A172 (cell line): ENCODE results near the gene MED29. TPM values are rescaled to one million over a fixed set of nuclear protein-coding genes. Genes with fewer than 3 reads are reported as not detected.
A peak's percentile ranks its signal among the peaks of the same experiment; 100 is the strongest.

ENCODE experiments used
- DNase-seq: peaks from one replicate; pipeline ENCODE4 v3.0.0-alpha.2; 2015; ENCODE audit warnings: low spot score
- total RNA-seq: library from RNA; depleted of rRNA; stranded (reverse); fragments of >200 nt; shearing (Covaris generic); gene quantifications from 2 replicates; pipeline ENCODE4 v1.2.3, GENCODE V29; 2014

MED29 gene
- total RNA-seq, 1 experiment from 2014 or later = 20.9 TPM

DNA sequence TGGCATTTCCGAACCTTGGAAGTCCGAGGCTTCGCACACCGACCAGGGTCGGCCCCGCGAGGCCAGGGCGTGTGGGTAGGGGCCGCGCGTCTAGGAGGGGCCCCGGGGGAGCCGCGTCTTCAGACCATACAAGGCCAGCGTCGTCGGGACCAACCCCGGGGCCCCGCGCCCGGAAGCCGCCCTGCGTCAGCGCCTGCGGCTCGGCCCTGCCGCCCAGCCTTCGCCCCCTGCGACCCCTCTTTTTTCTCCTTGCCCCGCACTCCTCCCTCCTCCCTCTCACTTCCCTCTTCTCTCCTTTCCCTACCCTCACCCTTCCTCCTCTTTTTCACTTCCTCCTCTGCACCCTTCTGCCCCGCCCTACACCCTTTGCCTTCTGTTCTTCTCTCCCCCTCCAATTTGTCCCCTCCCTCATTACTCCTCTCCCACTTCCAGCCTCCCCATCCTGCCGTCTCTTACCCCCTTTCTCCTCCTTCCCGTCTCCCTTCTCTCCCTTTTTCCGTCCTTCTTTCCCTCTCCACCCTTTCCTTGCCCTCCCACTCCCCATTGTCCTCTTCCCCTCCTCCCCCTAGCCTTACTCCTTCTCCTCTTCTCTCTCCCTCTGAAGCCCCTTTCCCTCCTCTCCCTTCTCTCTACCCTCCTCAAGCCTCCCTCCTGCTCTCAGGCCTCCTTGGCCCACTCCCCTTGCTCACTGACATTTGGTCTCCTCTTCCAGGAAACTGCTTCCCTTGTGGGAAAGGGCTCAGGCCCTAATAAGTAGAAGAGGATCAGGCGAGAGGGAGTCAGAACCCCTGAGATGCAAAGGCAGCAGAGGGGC, 19.0 kb downstream of the MED29 start:
- DNase-seq = no peak

DNA sequence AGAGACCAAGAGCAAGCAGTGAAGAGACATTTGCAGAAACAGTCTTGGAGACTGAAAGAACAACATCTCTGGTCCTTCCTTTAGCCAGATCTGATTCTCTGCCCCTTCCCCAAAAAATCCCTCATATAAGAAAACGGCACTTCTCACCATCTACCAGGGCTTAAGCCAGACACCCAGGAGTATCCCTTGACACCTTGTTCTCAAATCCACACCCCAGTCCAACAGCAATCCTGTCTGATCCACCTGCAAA, 19.6 kb downstream of the MED29 start:
- DNase-seq = no peak

DNA sequence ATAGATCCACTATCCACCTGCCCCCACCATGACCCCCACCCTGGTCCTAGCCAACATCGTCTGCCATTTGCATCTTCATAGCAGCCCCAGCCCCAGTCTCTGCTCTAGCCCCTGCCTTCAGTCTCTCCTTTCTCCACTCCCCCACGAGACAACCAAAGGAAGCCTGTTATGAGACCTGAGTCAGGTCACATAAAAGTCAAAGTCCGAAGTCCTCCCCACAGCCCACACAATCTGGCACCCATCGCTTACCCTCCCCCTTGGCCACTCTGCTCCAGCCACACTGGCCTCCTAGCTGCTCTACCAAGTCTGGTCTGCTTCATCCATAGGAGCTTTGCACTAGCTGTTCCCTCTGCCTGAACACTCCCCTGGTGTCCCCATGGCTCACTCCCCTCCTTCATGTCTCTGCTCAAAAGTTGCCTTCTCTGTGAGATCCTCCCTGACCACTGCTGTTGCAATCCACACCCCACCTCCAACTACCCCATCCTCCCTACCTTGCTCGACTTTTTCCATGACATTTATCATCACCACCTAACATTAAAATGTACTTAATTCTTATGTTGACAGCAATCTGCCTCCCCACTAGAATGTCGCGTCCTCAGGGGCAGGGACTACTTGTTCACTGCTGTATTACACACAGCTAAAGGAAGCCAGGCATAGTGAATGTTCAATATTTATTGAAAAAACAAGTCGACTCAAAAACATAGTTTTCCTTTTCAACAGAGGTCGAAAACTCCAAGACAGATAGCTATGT, 20.1 kb downstream of the MED29 start:
- DNase-seq = no peak

DNA sequence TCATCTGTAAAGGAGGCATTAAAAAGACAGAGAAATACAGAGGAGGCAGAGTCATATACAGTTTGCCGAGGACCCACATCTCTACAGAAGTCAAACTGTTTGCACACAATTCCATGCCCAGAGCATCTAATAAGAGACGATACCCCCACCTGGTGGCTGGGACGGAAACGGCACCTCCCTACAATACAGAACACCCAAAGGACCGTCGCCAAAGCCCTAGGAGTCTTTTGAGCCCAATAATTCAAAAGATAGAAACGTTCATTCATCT, 20.6 kb downstream of the MED29 start:
- peak; percentile 93 for DNase-seq

DNA sequence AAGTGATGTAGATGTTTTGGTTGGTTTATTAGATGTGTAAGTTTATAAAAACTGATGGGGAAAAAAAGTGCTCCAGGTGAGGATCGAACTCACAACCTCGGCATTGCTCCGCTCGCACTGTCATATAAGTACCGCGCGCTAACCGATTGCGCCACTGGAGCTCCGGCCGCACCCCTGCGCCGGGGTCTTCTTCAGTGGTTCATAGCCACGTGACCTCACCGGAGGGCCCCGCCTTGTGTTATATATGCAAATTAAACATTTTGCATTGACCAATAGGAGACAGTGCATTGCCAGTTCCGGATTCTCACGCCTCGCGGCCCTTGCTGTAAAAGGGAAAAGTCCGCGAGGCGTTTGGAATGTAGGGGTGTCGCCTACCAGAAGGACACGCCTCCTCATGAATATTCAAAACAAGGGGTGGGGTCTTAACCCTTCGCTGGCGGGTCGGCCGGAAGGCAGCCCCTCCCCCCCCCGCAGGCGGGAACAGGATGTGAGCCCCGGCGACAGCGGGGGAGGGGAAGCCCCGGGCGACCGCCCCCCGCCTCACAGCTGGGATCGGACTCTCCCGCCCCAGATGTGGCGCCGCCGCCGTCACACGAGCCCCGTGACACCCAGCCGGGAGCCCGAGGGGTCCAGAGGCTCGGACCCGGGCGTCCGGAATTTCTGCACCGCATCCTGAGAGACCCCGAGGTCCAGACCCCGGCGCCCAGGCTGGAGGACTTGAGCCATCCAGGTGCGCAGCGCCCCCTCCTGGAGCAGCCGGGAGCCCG, 21.1 kb downstream of the MED29 start, which contains the start of gene PLEKHG2:
Gene PLEKHG2 (plus strand): TSS at position 570 of the 767 bp plus-strand sequence. CDS start 1,418 bp downstream, outside the sequence.
- peak; percentile 99 for DNase-seq

DNA sequence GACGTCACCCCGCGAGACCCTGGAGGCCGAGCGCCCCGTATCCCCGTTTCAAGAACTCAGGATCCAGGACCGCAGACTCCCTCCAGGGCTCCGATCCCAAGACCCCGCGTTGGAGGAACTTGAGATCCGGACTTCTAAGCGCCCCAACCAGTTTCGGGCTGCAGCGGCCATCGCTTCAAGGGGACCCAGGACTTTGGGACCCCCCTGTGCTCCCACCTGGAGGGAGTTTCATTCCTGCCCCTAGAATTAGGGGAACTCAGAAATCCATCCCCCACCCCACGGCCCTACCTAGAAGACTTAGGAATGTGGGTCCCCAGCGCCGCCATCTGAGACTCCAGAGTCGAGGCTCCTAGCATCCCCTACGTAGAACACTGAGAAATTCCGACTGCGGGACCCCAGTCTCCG, 21.7 kb downstream of the MED29 start:
- no peak for DNase-seq

DNA sequence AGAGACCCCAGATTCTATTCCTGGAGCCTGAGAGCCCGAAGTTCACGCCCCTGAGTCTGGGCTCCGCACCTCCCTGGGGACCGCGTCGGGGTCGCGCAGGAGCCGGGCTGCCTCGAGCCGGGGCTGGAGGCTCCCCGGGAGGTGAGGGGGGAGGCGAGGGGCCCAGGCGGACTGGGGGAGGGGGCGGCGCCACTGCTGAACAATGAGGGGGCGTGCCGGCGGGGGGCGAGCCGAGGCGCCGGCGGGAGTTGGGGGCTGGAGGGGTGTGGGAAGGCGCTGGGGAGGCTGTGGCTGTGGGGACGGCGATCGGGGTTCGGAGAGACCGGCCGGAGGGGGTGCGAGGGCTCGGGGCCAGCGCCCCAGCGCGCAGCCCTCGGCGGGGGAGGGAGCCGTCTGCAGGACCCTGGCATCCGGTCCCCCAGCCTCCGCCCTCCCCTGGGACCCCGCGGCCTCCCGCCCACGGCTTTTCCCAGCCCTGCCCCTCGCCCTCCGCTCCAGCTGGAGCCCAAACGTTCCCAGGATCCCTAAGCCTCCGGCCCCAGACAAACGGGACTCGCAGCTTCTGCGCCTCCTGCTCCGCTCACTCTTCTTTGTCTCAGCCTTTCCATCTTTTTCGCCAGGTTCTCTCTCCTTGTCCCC, 22.2 kb downstream of the MED29 start:
- DNase-seq = peak; percentile 31

DNA sequence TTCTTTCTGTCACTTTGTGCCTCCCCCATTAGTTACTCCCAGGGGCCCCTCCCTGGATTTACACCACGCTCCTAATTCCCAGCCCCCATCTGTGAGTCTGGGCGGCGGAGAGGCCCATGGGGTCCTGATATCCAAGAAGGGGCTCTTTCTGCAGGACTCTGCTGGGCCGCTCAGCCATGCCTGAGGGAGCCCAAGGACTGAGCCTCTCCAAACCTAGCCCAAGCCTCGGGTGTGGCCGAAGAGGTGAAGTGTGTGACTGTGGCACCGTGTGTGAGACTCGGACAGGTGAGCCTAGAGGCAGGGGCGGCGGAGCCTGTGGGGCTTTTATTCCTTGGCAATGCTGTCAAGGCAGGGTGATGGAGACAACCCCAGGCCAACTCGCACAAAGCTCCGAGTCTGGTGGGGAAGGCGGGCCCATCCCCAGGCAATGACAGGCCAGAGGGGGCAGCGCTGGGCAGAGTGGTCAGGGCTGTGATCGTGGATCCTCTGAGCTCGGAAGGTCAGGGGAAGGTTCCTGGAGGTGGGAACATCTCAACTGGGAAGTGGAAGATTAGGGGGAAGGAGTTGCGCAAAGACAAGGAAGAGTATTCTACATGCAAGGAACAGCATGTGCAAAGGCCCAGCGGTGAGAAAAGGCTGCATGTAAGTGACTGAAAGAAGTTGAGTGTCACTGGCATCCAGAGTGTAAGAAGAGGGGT, 22.9 kb downstream of the MED29 start:
- DNase-seq = peak; percentile 35

DNA sequence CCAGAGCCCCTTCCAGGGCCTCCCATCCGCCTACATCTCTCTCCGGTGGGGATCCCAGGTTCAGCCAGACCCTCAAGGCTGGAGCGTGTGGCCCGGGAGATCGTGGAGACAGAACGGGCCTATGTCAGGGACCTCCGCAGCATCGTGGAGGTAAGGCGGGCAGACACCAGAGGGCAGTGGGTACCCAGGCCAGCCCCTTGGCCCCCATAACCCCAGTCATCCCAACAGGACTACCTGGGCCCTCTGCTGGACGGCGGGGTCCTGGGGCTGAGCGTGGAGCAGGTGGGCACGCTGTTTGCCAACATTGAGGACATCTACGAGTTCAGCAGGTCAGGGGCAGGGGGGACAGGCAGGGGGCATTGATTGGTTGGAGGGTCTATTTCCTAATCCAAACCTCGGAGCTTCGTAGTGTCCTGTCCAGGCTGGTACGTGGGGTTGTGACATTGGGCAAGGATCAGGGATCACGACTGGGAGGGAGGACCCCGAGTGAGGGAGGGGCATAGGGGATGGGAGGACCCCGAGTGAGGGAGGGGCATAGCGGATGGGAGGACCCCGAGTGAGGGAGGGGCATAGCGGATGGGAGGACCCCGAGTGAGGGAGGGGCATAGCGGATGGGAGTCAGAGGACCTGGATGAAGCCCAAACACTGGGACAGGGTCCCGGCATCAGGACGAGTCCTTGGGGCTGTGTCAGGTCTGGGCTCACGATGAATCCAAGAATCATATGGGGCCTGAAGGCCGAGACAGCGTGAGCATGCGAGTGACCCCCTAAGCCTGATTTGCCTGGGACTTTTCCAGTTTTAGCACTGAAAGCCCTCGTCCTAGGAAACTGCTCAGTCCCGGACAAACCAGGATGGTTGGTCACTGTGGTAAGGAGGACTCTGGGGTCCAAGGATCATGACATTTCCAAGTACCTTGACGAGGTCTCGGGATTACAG, 24.2 kb downstream of the MED29 start:
- no peak for DNase-seq

DNA sequence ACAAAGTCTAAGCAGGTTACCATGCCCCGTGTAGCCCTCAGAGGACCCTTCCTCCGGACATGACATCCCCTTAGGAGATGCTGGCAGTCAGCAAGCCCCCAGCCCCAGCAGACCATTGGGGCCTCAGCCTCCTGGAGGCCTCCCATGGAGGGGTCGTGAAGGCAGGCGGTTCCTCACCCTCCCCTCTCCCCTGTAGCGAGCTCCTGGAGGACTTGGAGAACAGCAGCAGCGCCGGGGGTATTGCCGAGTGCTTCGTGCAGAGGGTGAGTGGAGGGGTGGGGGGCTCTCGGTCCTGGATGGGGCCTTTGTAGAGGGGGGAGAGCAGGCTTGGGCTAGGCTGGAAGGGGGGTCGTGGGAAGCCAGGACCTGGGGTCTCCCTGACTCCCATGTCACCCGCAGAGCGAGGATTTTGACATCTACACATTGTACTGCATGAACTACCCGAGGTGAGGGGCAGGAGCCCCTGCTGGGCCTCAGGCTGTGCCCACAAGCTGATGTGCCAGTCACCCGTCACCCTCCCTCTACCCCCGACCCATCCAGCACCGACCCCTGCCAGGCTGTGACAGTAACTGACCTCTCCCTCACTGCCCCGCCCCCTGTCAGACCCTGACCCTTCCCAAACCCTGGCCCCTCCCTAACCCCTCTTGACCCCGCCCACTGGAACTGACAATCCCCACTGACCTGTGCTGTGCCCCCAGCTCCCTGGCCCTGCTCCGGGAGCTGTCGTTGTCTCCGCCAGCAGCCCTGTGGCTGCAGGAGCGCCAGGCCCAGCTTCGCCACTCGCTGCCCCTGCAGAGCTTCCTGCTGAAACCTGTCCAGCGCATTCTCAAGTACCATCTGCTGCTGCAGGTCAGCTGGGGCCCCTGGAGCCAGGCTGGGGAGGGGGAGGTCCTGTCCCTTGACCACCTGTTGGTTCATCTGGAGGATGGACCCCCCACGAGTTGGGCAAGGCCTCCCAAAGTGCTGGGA, 25.3 kb downstream of the MED29 start:
- DNase-seq = no peak

DNA sequence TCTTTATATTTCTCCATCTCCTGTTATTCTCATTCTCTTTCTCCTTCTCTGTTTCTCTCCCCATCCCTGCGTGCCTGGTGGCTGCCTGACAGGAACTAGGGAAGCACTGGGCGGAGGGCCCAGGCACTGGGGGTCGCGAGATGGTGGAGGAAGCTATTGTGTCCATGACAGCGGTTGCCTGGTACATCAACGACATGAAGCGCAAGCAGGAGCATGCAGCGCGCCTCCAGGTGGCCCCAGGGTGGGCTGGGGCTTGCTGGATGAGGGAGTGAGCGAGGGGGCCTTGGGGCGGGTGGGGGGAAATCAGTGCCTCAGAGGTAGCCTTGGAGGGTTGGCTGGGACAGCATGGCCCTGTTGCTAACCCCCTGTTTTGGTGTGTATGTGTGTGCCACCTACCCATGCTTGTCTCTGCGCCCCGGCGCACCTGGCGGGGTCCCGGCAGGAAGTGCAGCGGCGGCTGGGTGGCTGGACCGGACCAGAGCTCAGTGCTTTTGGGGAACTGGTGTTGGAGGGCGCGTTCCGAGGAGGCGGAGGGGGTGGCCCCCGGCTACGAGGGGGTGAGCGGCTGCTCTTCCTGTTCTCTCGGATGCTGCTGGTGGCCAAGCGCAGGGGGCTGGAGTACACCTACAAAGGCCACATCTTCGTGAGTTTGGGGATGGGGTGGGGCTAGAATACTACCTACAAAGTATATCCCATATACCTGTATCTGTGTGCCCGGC, 26.4 kb downstream of the MED29 start:
- no peak for DNase-seq

DNA sequence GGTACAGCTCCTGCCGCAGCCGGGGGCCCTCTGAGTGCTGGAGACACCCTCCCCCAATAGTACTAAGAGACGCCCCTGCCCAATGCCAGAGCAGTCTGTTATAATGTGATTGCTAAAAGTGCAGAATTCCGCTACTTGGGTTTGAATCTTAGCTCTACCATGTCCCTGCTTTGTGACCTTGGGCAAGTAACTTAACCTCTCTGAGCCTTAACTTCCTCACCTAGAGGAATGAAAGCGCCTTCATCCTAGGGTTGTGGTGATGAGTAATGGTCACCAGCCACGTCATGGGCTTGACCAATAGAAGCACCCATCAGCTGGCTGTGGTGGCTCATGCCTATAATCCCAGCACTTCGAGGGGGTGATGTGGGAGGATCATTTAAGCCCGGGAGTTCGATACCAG, 27.8 kb downstream of the MED29 start:
- no peak for DNase-seq

DNA sequence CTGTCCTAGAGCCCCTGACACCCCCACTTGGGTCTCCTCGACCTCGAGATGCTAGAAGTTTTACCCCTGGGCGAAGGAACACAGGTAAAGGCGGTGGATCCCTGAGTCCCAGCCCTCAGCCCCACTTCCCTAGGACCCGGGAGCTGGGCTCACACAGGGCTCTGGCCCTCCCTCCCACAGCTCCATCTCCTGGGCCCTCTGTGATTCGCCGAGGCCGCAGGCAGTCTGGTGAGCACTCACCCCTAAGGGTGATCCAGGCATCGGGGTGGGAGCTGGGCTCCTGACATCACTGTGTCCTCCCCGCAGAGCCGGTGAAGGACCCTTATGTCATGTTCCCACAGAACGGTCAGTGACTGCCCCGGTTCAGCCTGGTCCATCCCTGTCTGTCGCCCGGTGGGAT, 29.6 kb downstream of the MED29 start:
- no peak for DNase-seq

DNA sequence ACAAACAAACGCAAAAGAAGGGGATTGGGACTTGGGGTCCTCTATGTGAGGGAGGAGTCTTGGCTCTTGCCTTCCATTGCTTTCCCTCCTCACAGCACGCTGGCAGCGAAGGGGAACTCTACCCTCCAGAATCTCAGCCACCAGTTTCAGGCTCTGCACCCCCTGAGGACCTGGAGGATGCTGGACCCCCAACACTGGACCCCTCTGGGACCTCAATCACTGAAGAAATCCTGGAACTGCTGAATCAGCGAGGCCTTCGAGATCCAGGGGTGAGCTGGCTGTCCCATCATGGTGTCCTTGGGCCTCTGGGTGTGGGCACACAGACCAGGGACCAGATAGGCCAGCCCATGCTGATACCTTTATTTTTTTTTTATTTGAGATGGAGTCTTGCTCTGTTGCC, 30.8 kb downstream of the MED29 start:
- no peak for DNase-seq

DNA sequence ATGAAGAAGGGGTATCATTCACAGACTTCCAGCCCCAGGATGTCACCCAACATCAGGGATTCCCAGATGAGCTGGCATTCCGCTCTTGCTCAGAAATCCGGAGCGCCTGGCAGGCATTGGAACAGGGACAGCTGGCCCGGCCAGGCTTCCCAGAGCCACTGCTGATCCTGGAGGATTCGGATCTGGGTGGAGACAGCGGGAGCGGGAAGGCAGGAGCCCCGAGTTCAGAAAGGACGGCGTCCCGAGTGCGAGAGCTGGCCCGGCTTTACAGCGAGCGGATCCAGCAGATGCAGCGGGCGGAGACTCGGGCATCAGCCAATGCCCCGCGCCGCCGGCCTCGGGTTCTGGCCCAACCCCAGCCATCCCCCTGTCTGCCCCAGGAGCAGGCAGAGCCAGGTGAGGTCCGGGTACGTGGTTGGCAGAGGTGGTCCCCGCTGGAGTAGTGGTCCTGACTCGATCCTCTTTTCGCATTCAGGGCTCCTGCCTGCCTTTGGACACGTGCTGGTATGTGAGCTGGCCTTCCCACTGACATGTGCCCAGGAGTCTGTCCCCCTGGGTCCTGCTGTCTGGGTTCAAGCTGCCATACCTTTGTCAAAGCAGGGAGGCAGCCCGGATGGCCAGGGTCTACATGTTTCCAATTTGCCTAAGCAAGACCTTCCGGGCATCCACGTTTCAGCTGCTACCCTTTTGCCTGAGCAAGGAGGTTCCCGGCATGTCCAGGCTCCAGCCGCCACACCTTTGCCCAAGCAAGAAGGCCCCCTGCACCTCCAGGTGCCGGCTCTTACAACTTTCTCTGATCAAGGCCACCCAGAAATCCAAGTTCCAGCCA, 32.3 kb downstream of the MED29 start:
- DNase-seq = no peak

DNA sequence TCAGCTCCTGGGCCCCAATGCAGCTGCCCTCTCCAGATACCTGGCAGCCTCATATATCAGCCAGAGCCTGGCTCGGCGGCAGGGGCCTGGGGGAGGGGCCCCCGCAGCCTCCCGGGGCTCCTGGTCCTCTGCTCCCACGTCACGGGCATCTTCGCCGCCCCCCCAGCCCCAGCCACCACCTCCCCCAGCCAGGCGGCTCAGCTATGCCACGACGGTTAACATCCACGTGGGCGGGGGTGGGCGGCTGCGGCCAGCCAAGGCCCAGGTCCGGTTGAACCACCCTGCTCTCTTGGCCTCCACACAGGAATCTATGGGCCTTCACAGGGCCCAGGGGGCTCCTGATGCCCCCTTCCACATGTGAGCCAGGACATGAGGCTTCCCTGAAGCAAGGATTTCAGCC, 33.8 kb downstream of the MED29 start:
- DNase-seq = no peak

DNA sequence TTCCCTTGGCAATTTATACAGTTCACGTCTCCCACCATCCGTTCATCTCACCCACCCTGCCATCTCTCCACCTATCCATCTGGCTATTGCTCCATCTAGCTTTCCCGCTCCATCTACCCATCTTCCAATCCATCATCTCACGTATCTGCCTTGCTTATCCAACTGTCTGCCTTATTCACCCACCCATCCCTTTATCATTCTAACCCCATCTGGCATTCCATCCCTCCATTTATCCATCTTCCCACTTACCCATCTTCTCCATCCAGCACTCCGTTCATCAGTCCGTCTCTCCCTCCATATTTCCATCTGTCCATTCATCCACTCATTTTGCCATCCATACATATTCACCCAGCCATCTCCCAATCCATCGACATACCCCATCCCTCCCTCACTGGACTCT, 34.6 kb downstream of the MED29 start:
- no peak for DNase-seq

DNA sequence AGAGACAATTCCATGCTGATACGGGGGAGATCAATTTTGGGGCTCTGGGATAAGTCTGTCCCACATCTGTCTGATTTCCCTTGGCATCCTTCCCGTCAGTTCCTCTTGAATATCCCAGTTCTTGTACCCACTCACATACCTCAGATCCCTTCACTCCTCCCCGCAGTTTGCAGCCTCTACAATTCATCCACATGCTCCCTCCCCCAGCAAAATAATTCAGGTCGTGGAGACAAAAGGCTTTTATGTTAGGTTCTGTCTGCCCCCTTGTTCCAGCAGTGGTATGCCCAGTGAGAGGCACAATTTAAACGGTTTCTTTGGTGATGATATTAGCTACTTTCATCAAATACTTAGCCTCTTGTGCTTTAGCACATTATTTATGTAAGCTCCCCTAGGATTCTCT, 35.0 kb downstream of the MED29 start:
- no peak for DNase-seq
